ENCODE measurements around the gene SORCS1. TPM values are rescaled to one million over a fixed set of nuclear protein-coding genes. Genes with fewer than 3 reads are reported as not detected.

SORCS1 gene
- total and polyA plus RNA-seq, 2 of the 13 experiments (the other 11 are each of a cell fraction or from before 2014, with no cell fraction given): not detected

- ChIA-PET POLR2A (no interaction called here), CTCF (ENCODE audit: low intra/inter-chr PET ratio, low total read pairs) (no interaction called here)
- Histone ChIP-seq H2AFZ (ENCODE audit: low read length) (no peak overlapping the region), H3K27me3 (ENCODE audit: control insufficient read depth in 1 of 2, insufficient read depth in 2 of 2, low read length in 2 of 2) (no peaks in the 10 kb centered on the region), H3K4me3 (replicated peaks in 1 of 3; ENCODE audit: insufficient read depth in 1 of 3, low read depth in 2 of 3, low read length in 3 of 3) (no peak overlapping the region), H3K9me3 (ENCODE audit: low read length) (no peaks in the 10 kb centered on the region), H3K4me2 (ENCODE audit: low read depth, low read length) (no peak overlapping the region), H3K79me2 (ENCODE audit: insufficient read depth, low read length) (no peaks in the 10 kb centered on the region), H3K27ac (ENCODE audit: extremely low read length, insufficient read depth, low read length) (no peak overlapping the region), H3K36me3 (replicated peaks in 1 of 2; ENCODE audit: control insufficient read depth in 1 of 2, insufficient read depth in 2 of 2, low read length in 2 of 2) (no peaks in the 10 kb centered on the region), H3K4me1 (ENCODE audit: insufficient read depth, low read length) (no peaks in the 10 kb centered on the region), H4K20me1 (ENCODE audit: insufficient read depth, low read length) (no peaks in the 10 kb centered on the region), H3K9ac (ENCODE audit: insufficient read depth, low read depth, low read length) (no peak overlapping the region)
- ATAC-seq (no peak), DNase-seq (ENCODE audit: low spot score) (no peak), FAIRE-seq (no peak)
- BruUV-seq (replicated peaks): no TSS peak
- in situ Hi-C loops (cut with HindIII; ENCODE audit: extremely low pct_ligation_motif_present, low pct_unique_long_range_greater_than_20kb) (no loop called here), intact Hi-C loops (cut with micrococcal nuclease; ENCODE audit: unreplicated experiment) (loop anchor here (10.0 kb wide), 1 partner anchor 1189 kb away; no protein-coding TSS in a partner anchor)
- no peak for TF ChIP-seq ZNF136 (CRISPR knock-in tag; IDR thresholded peaks at IDR 0.05; ENCODE audit: low read depth)
- TF ChIP-seq AHR (CRISPR knock-in tag; IDR thresholded peaks at IDR 0.05): no peak
- TF ChIP-seq KMT2A (CRISPR knock-in tag; IDR thresholded peaks at IDR 0.05): no peak
- no peak for TF ChIP-seq NFIB (CRISPR knock-in tag; IDR thresholded peaks at IDR 0.05; ENCODE audit: borderline replicate concordance)
- TF ChIP-seq FOSL2 (CRISPR knock-in tag; IDR thresholded peaks at IDR 0.05): no peak
- TF ChIP-seq ZUFSP (CRISPR knock-in tag; IDR thresholded peaks at IDR 0.05; ENCODE audit: borderline replicate concordance): no peak
- no peak for TF ChIP-seq ATF5 (CRISPR knock-in tag; IDR thresholded peaks at IDR 0.05; ENCODE audit: low read depth)
- TF ChIP-seq MXI1 (IDR thresholded peaks at IDR 0.05; ENCODE audit: borderline replicate concordance, low read depth, low read length): no peak
- TF ChIP-seq JUND (CRISPR knock-in tag; IDR thresholded peaks at IDR 0.05): no peak
- TF ChIP-seq SRSF4 (IDR thresholded peaks at IDR 0.05; ENCODE audit: low read depth, low read length, poor library complexity, severe bottlenecking): no peak
- no peak for TF ChIP-seq AKAP8 (CRISPR knock-in tag; IDR thresholded peaks at IDR 0.05)
- TF ChIP-seq TBL1XR1 (IDR thresholded peaks at IDR 0.05; ENCODE audit: borderline replicate concordance, low read length, partially characterized antibody): no peak
- TF ChIP-seq ZNF329 (CRISPR knock-in tag; IDR thresholded peaks at IDR 0.05; ENCODE audit: low read depth): no peak
- no peak for TF ChIP-seq ZFP90 (CRISPR knock-in tag; IDR thresholded peaks at IDR 0.05; ENCODE audit: borderline replicate concordance)
- TF ChIP-seq U2AF1 (optimal IDR thresholded peaks at IDR 0.05; ENCODE audit: low read depth, low read length): no peak
- TF ChIP-seq ZNF441 (CRISPR knock-in tag; IDR thresholded peaks at IDR 0.05; ENCODE audit: borderline replicate concordance): no peak
- TF ChIP-seq SMARCE1 (IDR thresholded peaks at IDR 0.05; ENCODE audit: borderline replicate concordance): no peak
- TF ChIP-seq ATF6 (CRISPR knock-in tag; conservative IDR thresholded peaks at IDR 0.05): no peak
- WGBS (ENCODE audit: low lambda C conversion rate): 19% methylated on average over 6 of the region's 6 CpGs
These were observed 538.8 kb downstream of the SORCS1 start for GRCh38 chr10:106625751-106626150.

Measured in HepG2 (cell line).